Measurements from ENCODE around the gene TCP11L1. TPM values are rescaled to one million over a fixed set of nuclear protein-coding genes. Genes with fewer than 3 reads are reported as not detected.

TCP11L1 gene
- total RNA-seq, 2 experiments from 2014 or later = 24.6 to 26.1 TPM

GRCh38 chr11:33059331-33060007 lies 20.1 kb downstream of the TCP11L1 start:
- peaks cover 8% of the 10 kb centered on the region for H3K4me1 ChIP-seq (ENCODE audit: insufficient read depth, low read length, poor library complexity, severe bottlenecking)
- no peak overlapping the region for H3K4me3 ChIP-seq (ENCODE audit: low read depth, low read length, poor library complexity, severe bottlenecking)
- no peak overlapping the region for H3K4me2 ChIP-seq (ENCODE audit: low read length)
- H3K36me3 ChIP-seq (ENCODE audit: insufficient read depth, low read length) = peaks cover 73% of the 10 kb centered on the region
- no peaks in the 10 kb centered on the region for H3K9me3 ChIP-seq (ENCODE audit: low read length)
- TF ChIP-seq CTCF (conservative IDR thresholded peaks at IDR 0.05; ENCODE audit: low read length) (no peak), EZH2phosphoT487 (IDR thresholded peaks at IDR 0.05; ENCODE audit: borderline replicate concordance, low read depth, low read length) (no peak)
- H3K9me2 ChIP-seq (ENCODE audit: insufficient read depth, low read length) = no peaks in the 10 kb centered on the region
- POLR2A ChIA-PET = interaction anchor here (1.6 kb wide), 1 partner anchor 20 kb away, joined by 5 read pairs; no protein-coding TSS in a partner anchor
- H2AFZ ChIP-seq (ENCODE audit: low read length) = no peak overlapping the region
- intact Hi-C loops (cut with micrococcal nuclease; ENCODE audit: unreplicated experiment) = no loop called here
- H4K20me1 ChIP-seq (ENCODE audit: insufficient read depth, low read length) = no peaks in the 10 kb centered on the region
- no TSS peak for BruUV-seq (replicated peaks)
- no peak overlapping the region for H3K27ac ChIP-seq (ENCODE audit: low read depth, low read length, poor library complexity, severe bottlenecking)
- no peaks in the 10 kb centered on the region for H3K79me2 ChIP-seq (ENCODE audit: insufficient read depth, low read depth, low read length)
- no peak for DNase-seq (ENCODE audit: low spot score)
- CTCF ChIA-PET (ENCODE audit: unreplicated experiment) = no interaction called here

- Histone ChIP-seq H3K36me3 (ENCODE audit: insufficient read depth, low read length) (peaks cover 65% of the 10 kb centered on the region), H2AFZ (ENCODE audit: low read length) (no peak overlapping the region), H3K4me3 (ENCODE audit: low read depth, low read length, poor library complexity, severe bottlenecking) (no peak overlapping the region), H3K9me3 (ENCODE audit: low read length) (no peaks in the 10 kb centered on the region), H3K27ac (ENCODE audit: low read depth, low read length, poor library complexity, severe bottlenecking) (no peak overlapping the region), H3K4me2 (ENCODE audit: low read length) (no peak overlapping the region), H3K79me2 (ENCODE audit: insufficient read depth, low read depth, low read length) (no peaks in the 10 kb centered on the region), H3K9me2 (ENCODE audit: insufficient read depth, low read length) (no peaks in the 10 kb centered on the region), H3K4me1 (ENCODE audit: insufficient read depth, low read length, poor library complexity, severe bottlenecking) (peaks cover 8% of the 10 kb centered on the region), H4K20me1 (ENCODE audit: insufficient read depth, low read length) (no peaks in the 10 kb centered on the region)
- BruUV-seq (replicated peaks) = no TSS peak
- ChIA-PET CTCF (ENCODE audit: unreplicated experiment) (no interaction called here), POLR2A (interaction anchor here (0.5 to 2.0 kb wide), 3 partner anchors 16 to 45 kb away, joined by 5 to 9 read pairs (median 8); partner anchors contain the start of gene DEPDC7)
- peak; percentile 39 for DNase-seq (ENCODE audit: low spot score)
- intact Hi-C loops (cut with micrococcal nuclease; ENCODE audit: unreplicated experiment) = no loop called here
- TF ChIP-seq CTCF (conservative IDR thresholded peaks at IDR 0.05; ENCODE audit: low read length) (no peak), EZH2phosphoT487 (IDR thresholded peaks at IDR 0.05; ENCODE audit: borderline replicate concordance, low read depth, low read length) (no peak)
These were observed 20.9 kb downstream of the TCP11L1 start for GRCh38 chr11:33060271-33060670.

GRCh38 chr11:33062137-33062536 lies 22.8 kb downstream of the TCP11L1 start:
- H3K36me3 ChIP-seq (ENCODE audit: insufficient read depth, low read length) = peaks cover 74% of the 10 kb centered on the region
- ChIA-PET POLR2A (interaction anchor here (0.6 to 2.0 kb wide), 3 partner anchors 14 to 118 kb away, joined by 3 to 8 read pairs (median 4); no protein-coding TSS in a partner anchor), CTCF (ENCODE audit: unreplicated experiment) (no interaction called here)
- no peak overlapping the region for H2AFZ ChIP-seq (ENCODE audit: low read length)
- no peaks in the 10 kb centered on the region for H3K79me2 ChIP-seq (ENCODE audit: insufficient read depth, low read depth, low read length)
- BruUV-seq (replicated peaks) = no TSS peak
- TF ChIP-seq EZH2phosphoT487 (IDR thresholded peaks at IDR 0.05; ENCODE audit: borderline replicate concordance, low read depth, low read length) (no peak), CTCF (conservative IDR thresholded peaks at IDR 0.05; ENCODE audit: low read length) (no peak)
- peaks cover 8% of the 10 kb centered on the region for H3K4me1 ChIP-seq (ENCODE audit: insufficient read depth, low read length, poor library complexity, severe bottlenecking)
- no peak overlapping the region for H3K27ac ChIP-seq (ENCODE audit: low read depth, low read length, poor library complexity, severe bottlenecking)
- no peak for DNase-seq (ENCODE audit: low spot score)
- intact Hi-C loops (cut with micrococcal nuclease; ENCODE audit: unreplicated experiment) = no loop called here
- H3K9me2 ChIP-seq (ENCODE audit: insufficient read depth, low read length) = no peaks in the 10 kb centered on the region
- H3K4me2 ChIP-seq (ENCODE audit: low read length) = no peak overlapping the region
- no peak overlapping the region for H3K4me3 ChIP-seq (ENCODE audit: low read depth, low read length, poor library complexity, severe bottlenecking)
- H3K9me3 ChIP-seq (ENCODE audit: low read length) = no peaks in the 10 kb centered on the region
- no peaks in the 10 kb centered on the region for H4K20me1 ChIP-seq (ENCODE audit: insufficient read depth, low read length)
